Activated CD4-positive, alpha-beta memory T cell treated with anti-CD3 and anti-CD28 coated beads for 36 hours (primary cell): ENCODE data around the gene CD101. TPM values are rescaled to one million over a fixed set of nuclear protein-coding genes. Genes with fewer than 3 reads are reported as not detected.

Experiments used
- CTCF ChIA-PET: fragments of 350-600 bp; sonication (Branson Sonifier 250); formaldehyde crosslinking; loops from one replicate; lab custom pipeline; 2021; ENCODE audit warnings: antibody characterized with exemption, inconsistent platforms; lab: Charles Lee
- POLR2A ChIA-PET: fragments of 350-600 bp; sonication (Branson Sonifier 250); formaldehyde crosslinking; loops from one replicate; lab custom pipeline; 2021; ENCODE audit warnings: antibody characterized with exemption; lab: Charles Lee
- DNase-seq: peaks from one replicate; pipeline ENCODE4 v3.0.0-alpha.2; 2020
- H3K27ac Mint-ChIP-seq: one replicate; pipeline ENCODE4 v1.8.0; 2021; ENCODE audit warnings: mixed read lengths
- H3K27me3 Mint-ChIP-seq: one replicate; pipeline ENCODE4 v1.8.0; 2021; ENCODE audit warnings: mixed read lengths
- H3K36me3 Mint-ChIP-seq: one replicate; pipeline ENCODE4 v1.8.0; 2021; ENCODE audit warnings: mixed read lengths
- H3K4me1 Mint-ChIP-seq: one replicate; pipeline ENCODE4 v1.8.0; 2021; ENCODE audit warnings: low read depth, mixed read lengths
- H3K4me3 Mint-ChIP-seq: one replicate; pipeline ENCODE4 v1.8.0; 2021; ENCODE audit warnings: mild to moderate bottlenecking, mixed read lengths
- H3K9me3 Mint-ChIP-seq: one replicate; pipeline ENCODE4 v1.8.0; 2021; ENCODE audit warnings: mixed read lengths
- intact Hi-C: fragments of 100-400 bp; cut with micrococcal nuclease; formaldehyde crosslinking; loops from one replicate; pipeline ENCODE4 v1.15.1; 2023
- total RNA-seq, 2 experiments: library from RNA; stranded (reverse); gene quantifications; one replicate each; pipeline ENCODE4 v1.2.3, GENCODE V29; 2021

Gene CD101
- total RNA-seq, 2 experiments from 2014 or later: 0.14 to 0.19 TPM

- Mint-ChIP-seq H3K4me3 (no peak overlapping the region), H3K27me3 (no peaks in the 10 kb centered on the region), H3K4me1 (peaks cover 28% of the 10 kb centered on the region), H3K9me3 (no peaks in the 10 kb centered on the region), H3K36me3 (no peaks in the 10 kb centered on the region), H3K27ac (no peak overlapping the region)
- intact Hi-C loops: loop anchor here (5.0 kb wide), 1 partner anchor 56 kb away; no protein-coding TSS in a partner anchor
- CTCF ChIA-PET: interaction anchor here (1.6 kb wide), 1 partner anchor 8 kb away, joined by 3 read pairs; no protein-coding TSS in a partner anchor
- POLR2A ChIA-PET: interaction anchor here (2.6 kb wide), 1 partner anchor 72 kb away, joined by 11 read pairs; the partner anchor contains the start of gene TTF2
- DNase-seq: no peak
Observed at GRCh38 chr1:116988248-116988647, 13.3 kb upstream of the CD101 start.

DNA sequence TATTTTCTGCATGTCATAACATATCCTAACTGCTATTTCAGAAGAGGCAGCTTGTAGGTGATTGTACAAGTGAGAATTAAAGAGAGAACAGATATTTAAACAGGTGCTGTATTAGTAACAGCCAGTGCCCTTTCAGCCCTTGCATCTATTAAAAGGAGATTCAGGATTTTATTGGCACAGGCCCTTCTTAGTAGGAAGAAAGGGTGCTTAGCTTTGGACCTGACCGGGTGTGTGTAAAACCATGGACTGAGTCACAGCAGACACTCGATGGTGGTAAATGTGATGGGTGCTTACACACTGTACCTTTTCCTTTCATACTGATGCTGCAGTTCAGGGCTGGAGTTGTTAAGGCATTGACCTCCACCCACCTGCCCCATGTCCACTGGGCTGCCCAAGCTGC is 12.7 kb upstream of the CD101 start:
- DNase-seq: no peak
- intact Hi-C loops: loop anchor here (5.0 kb wide), 1 partner anchor 57 kb away; no protein-coding TSS in a partner anchor
- no peaks in the 10 kb centered on the region for H3K27me3 Mint-ChIP-seq
- CTCF ChIA-PET: no interaction called here
- H3K4me3 Mint-ChIP-seq: no peak overlapping the region
- H3K4me1 Mint-ChIP-seq: peaks cover 28% of the 10 kb centered on the region
- no peaks in the 10 kb centered on the region for H3K36me3 Mint-ChIP-seq
- POLR2A ChIA-PET: no interaction called here
- H3K27ac Mint-ChIP-seq: no peak overlapping the region
- no peaks in the 10 kb centered on the region for H3K9me3 Mint-ChIP-seq

DNA sequence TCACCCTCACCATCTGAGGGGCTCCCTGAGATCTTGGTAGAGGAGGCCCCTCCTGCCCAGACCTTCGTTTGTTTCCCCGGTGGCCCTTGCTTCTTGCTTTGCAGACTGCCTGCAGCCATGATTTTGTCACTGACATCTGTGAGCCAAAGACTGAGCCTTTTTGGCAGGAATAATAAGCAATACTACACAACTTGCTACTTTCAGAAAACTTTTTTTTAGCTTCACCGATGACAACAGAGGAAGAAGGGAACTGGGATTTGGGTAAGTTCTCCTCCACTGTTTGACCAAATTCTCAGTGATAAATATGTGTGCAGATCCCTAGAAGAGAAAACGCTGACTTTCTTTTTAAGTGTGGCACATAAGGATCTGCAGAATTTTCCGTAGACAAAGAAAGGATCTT is 11.7 kb upstream of the CD101 start:
- Mint-ChIP-seq H3K9me3 (no peaks in the 10 kb centered on the region), H3K27me3 (no peaks in the 10 kb centered on the region), H3K4me1 (peaks cover 28% of the 10 kb centered on the region), H3K27ac (no peak overlapping the region), H3K4me3 (no peak overlapping the region), H3K36me3 (no peaks in the 10 kb centered on the region)
- ChIA-PET POLR2A (no interaction called here), CTCF (no interaction called here)
- intact Hi-C loops: loop anchor here (5.0 kb wide), 1 partner anchor 58 kb away; no protein-coding TSS in a partner anchor
- DNase-seq: no peak

- ChIA-PET POLR2A (no interaction called here), CTCF (no interaction called here)
- no peak overlapping the region for H3K27ac Mint-ChIP-seq
- no peaks in the 10 kb centered on the region for H3K9me3 Mint-ChIP-seq
- H3K4me3 Mint-ChIP-seq: no peak overlapping the region
- no peaks in the 10 kb centered on the region for H3K27me3 Mint-ChIP-seq
- H3K36me3 Mint-ChIP-seq: no peaks in the 10 kb centered on the region
- H3K4me1 Mint-ChIP-seq: peaks cover 28% of the 10 kb centered on the region
- intact Hi-C loops: no loop called here
- no peak for DNase-seq
Observed at GRCh38 chr1:116990612-116991151, 10.9 kb upstream of the CD101 start.

GRCh38 chr1:116991171-116991845 is 10.3 kb upstream of the CD101 start:
- H3K27me3 Mint-ChIP-seq: no peaks in the 10 kb centered on the region
- POLR2A ChIA-PET: interaction anchor here (0.8 kb wide), 1 partner anchor 9 kb away, joined by 3 read pairs; no protein-coding TSS in a partner anchor
- intact Hi-C loops: no loop called here
- peaks cover 23% of the 10 kb centered on the region for H3K4me1 Mint-ChIP-seq
- H3K9me3 Mint-ChIP-seq: no peaks in the 10 kb centered on the region
- DNase-seq: no peak
- CTCF ChIA-PET: no interaction called here
- no peaks in the 10 kb centered on the region for H3K36me3 Mint-ChIP-seq
- no peak overlapping the region for H3K27ac Mint-ChIP-seq
- no peak overlapping the region for H3K4me3 Mint-ChIP-seq

- POLR2A ChIA-PET: interaction anchor here (0.8 kb wide), 1 partner anchor 9 kb away, joined by 3 read pairs; no protein-coding TSS in a partner anchor
- intact Hi-C loops: no loop called here
- Mint-ChIP-seq H3K36me3 (no peaks in the 10 kb centered on the region), H3K4me3 (no peak overlapping the region), H3K27me3 (no peaks in the 10 kb centered on the region), H3K27ac (no peak overlapping the region), H3K4me1 (peaks cover 17% of the 10 kb centered on the region), H3K9me3 (no peaks in the 10 kb centered on the region)
- no peak for DNase-seq
- CTCF ChIA-PET: no interaction called here
Observed at GRCh38 chr1:116991918-116992317, 9.6 kb upstream of the CD101 start.

DNA sequence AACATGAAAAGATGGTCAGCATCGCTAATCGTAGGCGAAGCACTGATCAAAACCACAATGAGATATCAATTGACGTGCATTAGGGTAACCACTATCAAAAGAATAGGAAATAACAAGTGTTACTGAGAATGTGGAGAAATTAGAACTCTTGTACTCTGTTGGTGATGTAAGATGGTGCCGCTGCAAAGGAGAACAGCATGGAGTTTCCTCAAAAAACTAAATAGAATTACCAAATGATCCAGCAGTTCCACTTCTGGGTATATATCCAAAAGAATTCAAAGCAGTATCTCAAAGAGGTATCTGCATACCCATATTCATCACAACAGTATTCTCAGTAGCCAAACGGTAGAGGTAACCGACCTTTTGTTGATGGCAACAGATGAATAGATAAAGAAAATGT is 8.3 kb upstream of the CD101 start:
- intact Hi-C loops: no loop called here
- Mint-ChIP-seq H3K4me3 (no peak overlapping the region), H3K27me3 (no peaks in the 10 kb centered on the region), H3K36me3 (no peaks in the 10 kb centered on the region), H3K4me1 (peaks cover 8% of the 10 kb centered on the region), H3K27ac (no peak overlapping the region), H3K9me3 (no peaks in the 10 kb centered on the region)
- ChIA-PET CTCF (no interaction called here), POLR2A (no interaction called here)
- DNase-seq: no peak

DNA sequence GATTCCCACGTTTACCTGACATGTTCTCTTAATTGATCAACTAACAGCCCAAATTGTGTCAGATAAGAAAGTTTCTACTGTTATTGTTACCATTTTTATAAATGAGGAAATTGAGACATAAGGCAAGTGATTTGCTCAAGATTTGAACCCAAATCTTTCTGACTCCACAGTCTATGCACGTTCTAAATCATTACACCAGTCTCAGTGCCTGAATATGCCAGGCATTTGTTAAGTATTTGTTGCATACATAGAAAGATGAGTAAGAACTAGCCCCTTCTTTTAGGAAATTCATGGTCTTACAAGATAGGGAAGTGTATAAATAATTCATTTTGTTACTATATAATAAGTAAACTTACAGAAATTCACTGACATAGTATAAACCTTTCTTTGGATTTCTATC is 7.1 kb upstream of the CD101 start:
- no peak overlapping the region for H3K27ac Mint-ChIP-seq
- H3K9me3 Mint-ChIP-seq: no peaks in the 10 kb centered on the region
- no peaks in the 10 kb centered on the region for H3K36me3 Mint-ChIP-seq
- ChIA-PET POLR2A (no interaction called here), CTCF (no interaction called here)
- intact Hi-C loops: no loop called here
- no peak for DNase-seq
- H3K27me3 Mint-ChIP-seq: no peaks in the 10 kb centered on the region
- peaks cover 8% of the 10 kb centered on the region for H3K4me1 Mint-ChIP-seq
- H3K4me3 Mint-ChIP-seq: no peak overlapping the region

GRCh38 chr1:116997066-116997465 is 4.5 kb upstream of the CD101 start:
- DNase-seq: no peak
- no peaks in the 10 kb centered on the region for H3K27me3 Mint-ChIP-seq
- no peaks in the 10 kb centered on the region for H3K36me3 Mint-ChIP-seq
- no peak overlapping the region for H3K4me3 Mint-ChIP-seq
- intact Hi-C loops: no loop called here
- no peak overlapping the region for H3K27ac Mint-ChIP-seq
- ChIA-PET CTCF (no interaction called here), POLR2A (no interaction called here)
- H3K9me3 Mint-ChIP-seq: no peaks in the 10 kb centered on the region
- H3K4me1 Mint-ChIP-seq: peaks cover 23% of the 10 kb centered on the region

- POLR2A ChIA-PET: no interaction called here
- no peak overlapping the region for H3K27ac Mint-ChIP-seq
Observed at GRCh38 chr1:116997636-116998035, 3.9 kb upstream of the CD101 start.

GRCh38 chr1:116999596-116999995 is 2.0 kb upstream of the CD101 start:
- ChIA-PET CTCF (no interaction called here), POLR2A (interaction anchor here (1.3 kb wide), 1 partner anchor 59 kb away, joined by 3 read pairs; no protein-coding TSS in a partner anchor)
- Mint-ChIP-seq H3K4me3 (no peak overlapping the region), H3K36me3 (no peaks in the 10 kb centered on the region), H3K27me3 (no peaks in the 10 kb centered on the region), H3K9me3 (no peaks in the 10 kb centered on the region), H3K4me1 (peaks cover 31% of the 10 kb centered on the region), H3K27ac (no peak overlapping the region)
- intact Hi-C loops: no loop called here
- no peak for DNase-seq

More at GRCh38 chr1:116997636-116998035, 3.9 kb upstream of the CD101 start:
- Mint-ChIP-seq H3K9me3 (no peaks in the 10 kb centered on the region), H3K4me3 (no peak overlapping the region), H3K27me3 (no peaks in the 10 kb centered on the region), H3K36me3 (no peaks in the 10 kb centered on the region), H3K4me1 (peaks cover 26% of the 10 kb centered on the region)
- no peak for DNase-seq
- CTCF ChIA-PET: no interaction called here
- intact Hi-C loops: no loop called here

DNA sequence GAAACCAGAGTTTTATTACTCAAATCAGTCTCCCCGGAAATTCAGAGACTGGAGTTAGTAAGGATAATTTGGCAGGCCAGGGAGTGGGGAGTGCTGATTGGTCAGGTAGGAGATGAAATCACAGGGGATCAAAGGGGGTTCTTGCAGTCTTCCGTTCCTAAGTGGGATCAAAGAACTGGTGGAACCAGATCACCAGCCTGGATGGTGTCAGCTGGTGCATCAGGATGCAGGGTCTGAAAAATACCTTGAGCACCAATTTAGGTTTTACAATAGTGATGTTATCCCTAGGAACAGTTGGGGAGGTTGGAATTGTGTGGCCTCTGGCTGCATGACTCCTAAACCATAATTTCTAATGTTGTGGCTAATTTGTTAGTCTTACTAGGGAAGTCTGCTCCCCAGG is 1.4 kb upstream of the CD101 start:
- Mint-ChIP-seq H3K4me1 (peaks cover 31% of the 10 kb centered on the region), H3K27me3 (no peaks in the 10 kb centered on the region), H3K27ac (no peak overlapping the region), H3K9me3 (no peaks in the 10 kb centered on the region), H3K36me3 (no peaks in the 10 kb centered on the region), H3K4me3 (no peak overlapping the region)
- intact Hi-C loops: loop anchor here (2.0 to 5.0 kb wide), 5 partner anchors 13 to 153 kb away; no protein-coding TSS in a partner anchor
- ChIA-PET CTCF (interaction anchor here (0.9 kb wide), 1 partner anchor 9 kb away, joined by 3 read pairs; no protein-coding TSS in a partner anchor), POLR2A (interaction anchor here (0.9 to 1.4 kb wide), 3 partner anchors 8 to 60 kb away, joined by 3 read pairs; partner anchors contain the start of gene TTF2)
- DNase-seq: no peak
